Skin epidermis (tissue), 12 donors: ENCODE results near the gene GNAQ.
"Not testable (repeated sequence)": the region's sequence is repeated elsewhere in the genome, so short reads cannot be mapped to it uniquely, and the experiment has no call there.

Source experiments
- H3K27ac ChIP-seq, 21 experiments: fragments of 200-600 bp; sonication (generic) in 11 of 21; one replicate each; pipeline ENCODE4 v1.5.0; 2020; ENCODE audit warnings: mild to moderate bottlenecking in 3 of 21, inconsistent platforms in 2 of 21, moderate library complexity in 2 of 21
- H3K4me3 ChIP-seq, 7 experiments: fragments of 200-600 bp; sonication (generic) in 2 of 7; one replicate each; pipeline ENCODE4 v1.5.0; 2020; ENCODE audit warnings: inconsistent platforms in 2 of 7, mild to moderate bottlenecking in 2 of 7, moderate library complexity in 1 of 7

The GNAQ gene

GRCh38 chr9:77705636-77706035 lies 326.0 kb downstream of the GNAQ start:
- Histone ChIP-seq H3K27ac (no peak overlapping the region), H3K4me3 (no peak overlapping the region)

GRCh38 chr9:77702521-77703390 lies 328.9 kb downstream of the GNAQ start:
- H3K4me3 ChIP-seq, H3K27ac ChIP-seq: not testable (repeated sequence)

DNA sequence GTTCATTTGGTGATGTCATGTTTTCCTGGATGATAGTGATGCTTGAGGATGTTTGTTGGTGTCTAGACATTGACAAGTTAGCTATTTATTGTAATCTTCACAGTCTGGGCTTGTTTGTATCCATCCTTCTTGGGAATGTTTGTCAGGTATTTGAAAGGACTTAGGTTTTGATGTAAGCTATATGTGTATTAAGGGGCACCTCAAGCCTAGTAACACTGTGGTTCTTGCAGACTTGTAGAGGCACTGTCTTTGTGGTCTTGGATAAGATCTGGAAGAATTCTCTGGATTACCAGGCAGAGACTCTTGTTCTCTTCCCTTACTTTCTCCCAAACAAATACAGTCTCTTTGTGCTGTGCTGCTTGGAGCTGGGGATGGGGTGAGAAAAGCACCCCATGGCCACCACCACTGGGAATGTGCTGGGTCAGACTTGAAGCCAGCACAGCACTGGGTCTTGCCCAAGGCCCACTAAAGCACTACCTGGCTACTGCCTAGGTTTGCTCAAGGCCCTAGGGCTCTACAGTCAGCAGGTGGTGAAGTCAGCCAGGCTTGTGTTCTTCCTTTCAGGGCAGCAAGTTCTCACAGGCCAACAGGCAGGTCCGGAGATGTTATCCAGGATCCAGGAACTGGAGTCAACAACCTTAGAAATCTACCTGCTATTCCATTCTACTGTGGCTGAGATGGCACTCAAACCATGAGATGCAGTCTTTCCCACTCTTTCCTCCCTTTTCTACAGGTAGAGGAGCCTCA lies 334.2 kb downstream of the GNAQ start:
- Histone ChIP-seq H3K4me3 (no peak overlapping the region), H3K27ac (no peak overlapping the region)

DNA sequence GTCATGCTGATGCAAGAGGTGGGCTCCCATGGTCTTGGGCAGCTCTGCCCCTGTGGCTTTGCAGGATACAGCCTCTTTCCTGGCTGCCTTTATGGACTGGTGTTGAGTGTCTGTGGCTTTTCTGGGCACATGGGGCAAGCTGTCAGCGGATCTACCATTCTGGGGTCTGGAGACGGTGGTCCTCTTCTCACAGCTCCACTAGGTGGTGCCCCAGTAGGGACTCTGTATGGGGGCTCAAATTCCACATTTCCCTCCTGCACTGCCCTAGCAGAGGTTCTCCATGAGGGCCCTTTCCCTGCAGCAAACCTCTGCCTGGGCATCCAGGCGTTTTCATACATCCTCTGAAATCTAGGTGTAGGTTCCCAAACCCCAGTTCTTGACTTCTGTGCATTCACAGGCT lies 340.9 kb downstream of the GNAQ start:
- H3K4me3 ChIP-seq, H3K27ac ChIP-seq: not testable (repeated sequence)

GRCh38 chr9:77690119-77690518 lies 341.5 kb downstream of the GNAQ start:
- not testable (repeated sequence) for H3K27ac ChIP-seq, H3K4me3 ChIP-seq

DNA sequence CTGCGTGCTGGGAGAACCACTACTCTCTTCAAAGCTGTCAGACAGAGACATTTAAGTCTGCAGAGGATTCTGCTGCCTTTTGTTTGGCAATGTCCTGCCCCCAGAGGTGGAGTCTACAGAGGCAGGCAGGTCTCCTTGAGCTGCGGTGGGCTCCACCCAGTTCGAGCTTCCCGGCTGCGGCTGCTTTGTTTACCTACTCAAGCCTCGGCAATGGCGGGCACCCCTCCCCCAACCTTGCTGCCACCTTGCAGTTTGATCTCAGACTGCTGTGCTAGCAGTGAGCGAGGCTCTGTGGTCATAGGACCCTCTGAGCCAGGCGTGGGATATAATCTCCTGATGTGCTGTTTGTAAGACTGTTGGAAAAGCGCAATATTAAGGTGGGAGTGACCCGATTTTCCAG lies 343.9 kb downstream of the GNAQ start:
- H3K4me3 ChIP-seq, H3K27ac ChIP-seq: not testable (repeated sequence)

GRCh38 chr9:77680581-77680980 lies 351.0 kb downstream of the GNAQ start:
- H3K4me3 ChIP-seq, result no peak overlapping the region
- no peak overlapping the region for H3K27ac ChIP-seq

DNA sequence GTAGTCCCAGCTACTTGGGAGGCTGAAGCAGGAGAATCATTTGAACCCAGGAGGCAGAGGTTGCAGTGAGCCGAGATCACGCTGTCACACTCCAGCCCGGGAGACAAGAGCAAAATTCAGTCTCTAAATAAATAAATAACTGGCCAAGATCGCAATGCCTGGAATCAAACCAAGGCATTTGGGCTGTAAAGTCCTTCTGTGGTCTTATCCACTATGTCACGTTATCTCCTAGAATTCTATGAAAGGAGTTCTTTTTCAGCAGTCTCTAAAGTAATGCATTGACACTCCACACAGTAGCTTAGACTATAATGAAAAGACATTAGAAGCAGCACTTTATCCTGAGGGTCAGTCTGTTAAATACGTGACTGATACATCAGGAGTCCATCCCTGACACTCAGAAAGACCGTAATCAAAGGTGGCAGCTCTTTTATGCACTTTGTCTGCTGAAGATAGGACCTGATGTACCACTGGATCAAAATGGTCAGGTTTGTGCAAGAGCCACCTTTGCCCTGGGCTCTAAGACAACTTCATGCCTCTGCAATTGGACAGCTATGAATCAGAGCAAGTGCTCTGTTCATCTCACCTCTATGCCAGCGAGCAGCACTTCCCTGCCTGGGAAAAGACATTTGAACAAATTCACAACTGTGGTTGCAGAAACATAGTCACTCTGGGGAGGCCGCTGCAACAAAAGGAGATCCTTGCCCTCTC lies 351.8 kb downstream of the GNAQ start:
- no peak overlapping the region for H3K27ac ChIP-seq
- H3K4me3 ChIP-seq, result no peak overlapping the region

- H3K4me3 ChIP-seq, result no peak overlapping the region
- no peak overlapping the region for H3K27ac ChIP-seq
These were observed 352.5 kb downstream of the GNAQ start for GRCh38 chr9:77679088-77679487.

GRCh38 chr9:77677957-77678535 lies 353.6 kb downstream of the GNAQ start:
- no peak overlapping the region for H3K27ac ChIP-seq
- H3K4me3 ChIP-seq, result no peak overlapping the region

GRCh38 chr9:77677397-77677796 lies 354.2 kb downstream of the GNAQ start:
- Histone ChIP-seq H3K4me3 (no peak overlapping the region), H3K27ac (no peak overlapping the region)

GRCh38 chr9:77673941-77674791 lies 357.4 kb downstream of the GNAQ start:
- Histone ChIP-seq H3K27ac (no peak overlapping the region), H3K4me3 (no peak overlapping the region)

DNA sequence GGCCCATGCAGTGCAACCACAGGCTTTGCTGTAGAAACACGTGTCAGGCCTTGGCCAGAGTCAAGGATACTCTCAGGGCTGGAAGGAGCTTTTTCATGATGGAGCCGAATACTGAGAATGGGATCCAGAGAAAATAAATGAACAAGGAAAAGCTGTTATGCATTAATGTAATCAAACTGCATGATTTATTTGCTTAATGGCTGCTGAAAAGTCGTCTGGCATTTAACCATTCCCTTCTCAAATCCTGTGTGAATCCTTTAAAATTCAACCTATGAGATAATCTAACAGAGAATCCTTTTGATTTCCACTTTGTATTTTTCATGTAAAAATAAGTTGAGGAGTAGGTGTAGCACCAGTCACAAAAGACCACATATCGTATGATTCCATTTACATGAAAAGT lies 359.4 kb downstream of the GNAQ start:
- Histone ChIP-seq H3K4me3 (no peak overlapping the region), H3K27ac (no peak overlapping the region)

DNA sequence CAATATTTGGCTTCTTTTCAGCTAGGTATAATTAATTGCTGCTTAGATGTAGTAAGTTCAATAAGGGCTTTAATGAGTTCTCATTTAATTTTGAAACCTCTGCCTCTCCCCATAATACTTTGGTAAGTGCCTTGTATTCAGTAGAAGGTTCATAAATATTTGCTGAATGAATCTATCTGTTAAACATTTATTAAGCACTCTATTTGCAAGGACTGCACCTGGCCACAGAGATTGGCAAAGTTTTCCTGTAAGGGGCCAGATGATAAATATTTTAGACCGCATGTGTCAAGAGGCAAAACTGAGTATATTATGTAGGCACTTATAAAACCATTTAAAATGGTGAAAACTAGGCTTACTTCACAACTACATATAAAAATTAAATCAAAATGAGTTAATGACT lies 364.5 kb downstream of the GNAQ start:
- no peak overlapping the region for H3K27ac ChIP-seq
- no peak overlapping the region for H3K4me3 ChIP-seq
